Activated CD4-positive, alpha-beta T cell treated with anti-CD3 and anti-CD28 coated beads, Interleukin-2, amount 10 ng/mL, durations not matched to agents 24 days and 14 days (primary cell): ENCODE measurements around the gene ZDHHC24. TPM values are rescaled to one million over a fixed set of nuclear protein-coding genes. Genes with fewer than 3 reads are reported as not detected.

Source experiments
- DNase-seq: peaks from one replicate; pipeline ENCODE4 v3.0.0; 2022
- H3K27ac Mint-ChIP-seq: one replicate; pipeline ENCODE4 v1.8.0; 2022; ENCODE audit warnings: mild to moderate bottlenecking, mixed read lengths
- H3K27me3 Mint-ChIP-seq: one replicate; pipeline ENCODE4 v1.8.0; 2022; ENCODE audit warnings: mixed read lengths
- H3K36me3 Mint-ChIP-seq: one replicate; pipeline ENCODE4 v1.8.0; 2022; ENCODE audit warnings: low read depth, mild to moderate bottlenecking, mixed read lengths
- H3K4me1 Mint-ChIP-seq: one replicate; pipeline ENCODE4 v1.8.0; 2021; ENCODE audit warnings: mixed read lengths
- H3K4me3 Mint-ChIP-seq: one replicate; pipeline ENCODE4 v1.8.0; 2022; ENCODE audit warnings: mild to moderate bottlenecking, moderate library complexity, mixed read lengths
- H3K9me3 Mint-ChIP-seq: one replicate; pipeline ENCODE4 v1.8.0; 2021; ENCODE audit warnings: mixed read lengths
- intact Hi-C: fragments of 100-400 bp; cut with micrococcal nuclease; formaldehyde crosslinking; loops from one replicate; pipeline ENCODE4 v1.15.1; 2023
- total RNA-seq: library from RNA; stranded (reverse); gene quantifications from 2 replicates; pipeline ENCODE4 v1.2.3, GENCODE V29; 2022

Gene ZDHHC24
- total RNA-seq, 1 donor from 2014 or later: 12.2 TPM

DNA sequence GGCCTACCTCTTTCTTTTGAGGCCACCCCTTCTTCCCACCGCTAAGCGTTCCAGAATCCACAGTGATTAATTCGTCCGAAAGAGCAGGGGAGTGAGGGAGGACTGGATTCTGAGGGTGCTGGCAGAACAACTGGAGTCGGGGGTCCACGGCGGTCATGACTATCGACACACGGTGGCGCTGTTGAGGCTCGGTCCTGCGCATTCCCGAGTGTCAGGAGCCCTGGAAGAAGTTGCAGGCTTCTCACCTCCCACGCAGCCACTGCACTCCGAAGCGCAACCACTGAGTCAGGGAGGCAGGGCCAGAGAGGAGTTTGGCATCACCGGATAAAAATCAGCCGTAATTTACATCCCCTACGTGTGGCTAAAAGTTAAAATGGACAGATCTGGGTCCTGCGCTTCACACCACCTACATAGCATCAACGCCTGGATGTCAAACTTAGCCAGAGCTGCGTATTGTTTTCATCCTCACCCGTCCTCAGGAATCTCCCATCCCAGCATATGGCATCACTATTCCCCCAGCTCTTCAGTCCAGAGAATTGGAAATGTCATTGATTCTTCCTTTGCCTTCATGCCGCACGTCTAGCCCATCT is 33.3 kb upstream of the ZDHHC24 start:
- Mint-ChIP-seq H3K4me3 (no peak overlapping the region), H3K27ac (no peak overlapping the region), H3K36me3 (no peaks in the 10 kb centered on the region), H3K4me1 (peaks cover 11% of the 10 kb centered on the region), H3K9me3 (no peaks in the 10 kb centered on the region), H3K27me3 (peaks cover 19% of the 10 kb centered on the region)
- intact Hi-C loops: loop anchor here (1.0 to 10.0 kb wide), 3 partner anchors 38 to 256 kb away; partner anchors contain the start of gene RBM14
- DNase-seq: peak; percentile 92

DNA sequence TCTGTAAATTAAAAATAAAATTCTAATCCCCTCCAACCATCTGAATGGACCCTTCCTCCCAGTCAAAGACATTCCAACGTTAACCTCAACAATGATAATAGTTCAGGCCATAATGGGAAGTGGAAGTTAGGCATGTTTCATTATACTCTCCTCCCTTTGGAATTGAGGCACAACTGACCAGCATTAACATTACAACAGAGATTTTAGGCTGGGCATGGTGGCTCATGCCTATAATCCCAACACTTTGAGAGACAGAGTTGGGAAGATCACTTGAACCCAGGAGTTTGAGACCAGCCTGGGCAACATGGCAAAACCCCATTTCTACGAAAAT is 25.0 kb upstream of the ZDHHC24 start:
- Mint-ChIP-seq H3K9me3 (no peaks in the 10 kb centered on the region), H3K4me3 (no peak overlapping the region), H3K27me3 (peaks cover 41% of the 10 kb centered on the region), H3K36me3 (no peaks in the 10 kb centered on the region), H3K4me1 (peaks cover 5% of the 10 kb centered on the region), H3K27ac (no peak overlapping the region)
- intact Hi-C loops: loop anchor here (10.0 kb wide), 1 partner anchor 264 kb away; no protein-coding TSS in a partner anchor
- DNase-seq: no peak

DNA sequence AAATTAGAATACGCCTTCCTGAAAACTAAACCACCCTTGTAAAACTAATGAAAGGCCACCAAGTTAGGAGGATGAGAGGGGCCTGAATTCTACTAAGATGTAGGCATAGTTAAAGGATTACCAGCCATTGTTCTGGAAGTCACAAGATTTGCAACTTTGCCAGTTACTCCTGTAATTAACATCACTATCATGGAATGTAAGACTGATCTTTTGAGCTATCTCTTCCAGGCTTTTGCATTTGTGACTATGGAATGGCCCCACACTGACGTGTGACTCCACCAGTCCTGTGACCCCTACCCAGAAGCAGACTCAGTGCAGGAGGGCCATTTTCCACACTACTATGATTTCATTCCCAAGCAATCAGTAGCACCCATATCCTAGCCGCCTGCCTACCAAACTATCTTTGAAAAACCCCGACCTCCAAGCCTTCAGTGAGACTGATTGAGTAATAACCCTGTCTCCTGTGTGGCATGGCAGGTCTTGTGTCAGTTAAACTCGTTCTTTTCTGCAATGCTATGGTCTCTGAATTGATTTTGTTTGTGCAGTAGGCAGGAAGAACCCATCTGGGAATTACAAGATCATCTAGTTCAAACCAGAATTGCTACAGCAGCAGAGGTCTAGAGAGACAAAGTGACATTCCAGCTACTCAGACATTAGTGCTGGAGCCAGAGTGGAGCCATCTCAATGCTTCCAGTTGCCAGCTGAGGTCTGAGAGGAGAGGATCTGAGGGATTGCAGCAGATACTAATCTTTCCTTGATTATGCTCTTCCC is 24.4 kb upstream of the ZDHHC24 start:
- H3K27ac Mint-ChIP-seq: no peak overlapping the region
- peaks cover 40% of the 10 kb centered on the region for H3K27me3 Mint-ChIP-seq
- no peaks in the 10 kb centered on the region for H3K9me3 Mint-ChIP-seq
- no peak overlapping the region for H3K4me3 Mint-ChIP-seq
- DNase-seq: no peak
- no peaks in the 10 kb centered on the region for H3K36me3 Mint-ChIP-seq
- H3K4me1 Mint-ChIP-seq: peaks cover 5% of the 10 kb centered on the region
- intact Hi-C loops: loop anchor here (10.0 kb wide), 1 partner anchor 265 kb away; no protein-coding TSS in a partner anchor

DNA sequence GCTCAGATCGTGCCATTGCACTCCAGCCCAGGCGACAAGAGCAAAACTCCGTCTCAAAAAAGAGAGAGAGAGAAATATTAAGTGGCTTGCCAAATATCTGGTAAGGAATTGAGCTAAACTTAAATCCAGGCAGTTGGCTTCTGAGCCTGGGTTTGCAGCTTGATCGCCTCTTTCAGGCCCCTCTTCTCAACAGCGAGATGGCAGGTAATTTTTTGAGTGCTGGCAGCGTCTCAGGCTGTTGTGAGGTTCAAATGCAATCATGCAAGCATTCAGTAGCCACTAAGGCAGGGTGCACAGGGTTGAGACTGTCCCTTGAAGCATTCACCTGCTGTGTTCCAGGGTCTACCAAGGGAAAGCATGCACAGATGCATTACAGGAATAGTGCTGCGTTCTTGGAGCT is 23.2 kb upstream of the ZDHHC24 start:
- Mint-ChIP-seq H3K27ac (no peak overlapping the region), H3K4me1 (peaks cover 5% of the 10 kb centered on the region), H3K36me3 (no peaks in the 10 kb centered on the region), H3K27me3 (peaks cover 32% of the 10 kb centered on the region), H3K9me3 (no peaks in the 10 kb centered on the region), H3K4me3 (no peak overlapping the region)
- DNase-seq: no peak
- intact Hi-C loops: no loop called here

- Mint-ChIP-seq H3K27ac (no peak within 1 kb of the TSS), H3K4me3 (peak within 1 kb of the TSS; percentile 78), H3K27me3 (peaks cover 30% of the 10 kb centered on the region), H3K36me3 (no peaks in the 10 kb centered on the region), H3K4me1 (peaks cover 5% of the 10 kb centered on the region), H3K9me3 (no peaks in the 10 kb centered on the region)
- peak; percentile 92 for DNase-seq
- intact Hi-C loops: no loop called here
These were observed 22.5 kb upstream of the ZDHHC24 start, which contains the start of gene CTSF for GRCh38 chr11:66568124-66568916. Gene CTSF, minus strand, starts transcription at chr11:66568606. Its CDS starts 120 bp downstream, at chr11:66568486.

DNA sequence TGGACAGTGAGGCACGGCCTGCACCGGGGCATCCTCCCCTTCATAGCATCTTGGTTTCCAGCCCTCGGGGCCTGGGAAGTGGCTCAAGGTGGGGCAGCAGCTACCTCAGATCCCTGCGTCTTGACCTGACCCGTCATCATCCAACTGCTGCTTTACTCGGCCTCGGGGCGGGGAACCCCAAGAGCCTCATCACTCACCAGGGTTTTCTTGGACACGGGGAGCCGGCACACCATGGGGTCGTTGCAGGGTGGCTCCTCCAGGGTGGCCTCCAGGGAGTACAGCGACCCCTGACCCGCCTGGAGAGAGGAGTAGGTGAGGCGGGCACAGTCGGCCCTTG is 21.9 kb upstream of the ZDHHC24 start:
- peak overlapping the region; percentile 75 for H3K4me3 Mint-ChIP-seq
- intact Hi-C loops: no loop called here
- peaks cover 5% of the 10 kb centered on the region for H3K4me1 Mint-ChIP-seq
- no peaks in the 10 kb centered on the region for H3K9me3 Mint-ChIP-seq
- no peak for DNase-seq
- H3K36me3 Mint-ChIP-seq: no peaks in the 10 kb centered on the region
- H3K27me3 Mint-ChIP-seq: peaks cover 30% of the 10 kb centered on the region
- no peak overlapping the region for H3K27ac Mint-ChIP-seq

DNA sequence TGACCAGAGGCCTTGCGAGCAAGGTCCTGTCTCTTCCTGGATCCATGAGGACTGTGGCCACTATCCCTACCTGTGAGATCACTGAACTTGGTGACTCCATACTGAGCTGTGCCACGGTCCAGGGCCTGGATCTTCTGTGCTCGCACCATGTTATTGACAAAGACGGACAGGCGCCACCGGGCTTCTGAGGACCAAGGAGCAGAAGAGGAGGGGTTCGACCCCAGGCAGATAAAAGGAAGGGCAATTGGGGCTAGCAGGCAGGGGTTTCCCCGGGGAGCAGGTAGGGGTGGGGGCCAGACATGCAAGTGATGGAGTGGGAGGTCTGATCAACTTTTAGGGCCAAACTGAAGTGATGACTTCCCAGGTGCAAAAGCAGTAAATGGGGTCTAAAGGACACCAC is 20.4 kb upstream of the ZDHHC24 start:
- DNase-seq: no peak
- H3K4me3 Mint-ChIP-seq: peak overlapping the region; percentile 57
- H3K4me1 Mint-ChIP-seq: peaks cover 5% of the 10 kb centered on the region
- H3K9me3 Mint-ChIP-seq: no peaks in the 10 kb centered on the region
- peaks cover 30% of the 10 kb centered on the region for H3K27me3 Mint-ChIP-seq
- intact Hi-C loops: no loop called here
- H3K27ac Mint-ChIP-seq: no peak overlapping the region
- H3K36me3 Mint-ChIP-seq: no peaks in the 10 kb centered on the region

DNA sequence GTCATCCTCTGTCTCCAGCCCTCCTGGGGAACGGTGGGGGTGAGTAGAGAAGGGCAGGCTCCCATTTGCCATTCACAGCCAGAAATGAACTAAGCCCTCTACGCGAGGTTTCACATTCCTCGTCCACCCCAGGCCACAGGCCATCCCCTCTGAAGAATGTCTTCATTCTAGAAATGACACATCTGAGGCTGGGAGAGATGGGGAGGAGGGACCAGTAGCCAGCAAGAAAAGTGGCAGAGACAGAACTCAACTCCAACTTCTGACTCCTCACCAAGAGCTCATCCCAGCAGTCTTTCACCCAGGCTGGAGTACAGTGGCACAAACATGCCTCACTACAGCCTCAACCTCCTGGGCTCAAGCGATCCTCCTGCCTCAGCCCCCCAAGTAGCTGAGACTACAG is 19.1 kb upstream of the ZDHHC24 start:
- DNase-seq: no peak
- intact Hi-C loops: no loop called here
- peaks cover 5% of the 10 kb centered on the region for H3K4me1 Mint-ChIP-seq
- H3K27ac Mint-ChIP-seq: no peak overlapping the region
- H3K4me3 Mint-ChIP-seq: no peak overlapping the region
- no peaks in the 10 kb centered on the region for H3K9me3 Mint-ChIP-seq
- peaks cover 20% of the 10 kb centered on the region for H3K27me3 Mint-ChIP-seq
- no peaks in the 10 kb centered on the region for H3K36me3 Mint-ChIP-seq

- H3K27me3 Mint-ChIP-seq: peaks cover 19% of the 10 kb centered on the region
- H3K9me3 Mint-ChIP-seq: no peaks in the 10 kb centered on the region
- no peaks in the 10 kb centered on the region for H3K36me3 Mint-ChIP-seq
- no peak overlapping the region for H3K4me3 Mint-ChIP-seq
- H3K27ac Mint-ChIP-seq: no peak overlapping the region
- H3K4me1 Mint-ChIP-seq: peaks cover 5% of the 10 kb centered on the region
- intact Hi-C loops: no loop called here
- DNase-seq: no peak
These were observed 18.7 kb upstream of the ZDHHC24 start for GRCh38 chr11:66564538-66564937.

DNA sequence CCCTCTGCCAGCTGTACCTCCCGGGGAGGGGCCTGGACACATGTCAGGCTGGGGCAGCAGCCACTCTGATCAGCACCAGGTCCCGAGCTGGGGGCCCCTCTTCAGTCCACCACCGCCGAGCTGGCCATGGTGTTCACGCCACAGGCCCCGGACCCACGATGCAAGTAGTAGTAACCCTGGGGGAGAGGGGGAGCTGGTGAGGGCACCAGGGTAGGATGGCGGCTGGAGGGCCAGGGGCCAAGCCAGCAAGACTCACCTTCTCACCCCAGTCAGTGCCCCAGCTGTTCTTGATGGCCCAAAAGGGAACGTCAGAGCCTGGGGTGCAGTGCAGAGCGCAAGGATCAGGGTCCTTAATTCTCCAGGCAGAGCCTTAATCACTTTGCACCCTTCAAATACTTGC is 18.0 kb upstream of the ZDHHC24 start:
- H3K36me3 Mint-ChIP-seq: no peaks in the 10 kb centered on the region
- no peak overlapping the region for H3K4me3 Mint-ChIP-seq
- no peaks in the 10 kb centered on the region for H3K9me3 Mint-ChIP-seq
- intact Hi-C loops: no loop called here
- H3K27ac Mint-ChIP-seq: no peak overlapping the region
- peaks cover 22% of the 10 kb centered on the region for H3K27me3 Mint-ChIP-seq
- peaks cover 5% of the 10 kb centered on the region for H3K4me1 Mint-ChIP-seq
- no peak for DNase-seq

DNA sequence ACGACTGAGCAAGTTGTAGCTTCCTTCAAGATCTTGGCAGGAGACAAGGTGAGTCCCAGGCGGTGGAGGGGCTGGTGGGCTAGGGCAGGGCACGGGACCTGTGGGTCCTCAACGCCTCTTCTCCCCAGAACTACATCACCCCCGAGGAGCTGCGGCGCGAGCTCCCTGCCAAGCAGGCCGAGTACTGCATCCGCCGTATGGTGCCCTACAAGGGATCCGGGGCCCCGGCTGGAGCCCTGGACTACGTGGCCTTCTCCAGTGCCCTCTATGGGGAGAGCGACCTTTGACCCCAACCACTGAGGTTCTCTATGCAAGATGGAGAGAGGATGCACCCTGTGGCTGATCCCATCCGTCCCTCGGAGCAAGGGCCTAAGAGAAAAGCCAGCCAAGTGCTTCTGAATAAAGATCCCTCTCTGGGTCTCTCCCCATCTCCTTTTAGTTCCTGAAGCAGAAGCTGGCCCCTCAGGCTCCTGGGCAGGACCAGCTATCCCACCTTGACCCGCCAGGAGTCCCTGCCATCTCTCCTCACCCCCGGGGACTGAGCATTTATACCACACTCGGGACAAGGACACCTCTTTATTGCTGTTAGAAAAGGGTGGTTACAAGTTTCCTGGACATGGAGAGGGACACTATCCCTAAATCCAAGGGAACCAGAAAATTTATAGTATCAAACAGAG is 17.2 kb upstream of the ZDHHC24 start:
- intact Hi-C loops: no loop called here
- Mint-ChIP-seq H3K27me3 (peaks cover 21% of the 10 kb centered on the region), H3K27ac (no peak overlapping the region), H3K36me3 (no peaks in the 10 kb centered on the region), H3K4me3 (no peak overlapping the region), H3K9me3 (no peaks in the 10 kb centered on the region), H3K4me1 (peaks cover 6% of the 10 kb centered on the region)
- DNase-seq: no peak

DNA sequence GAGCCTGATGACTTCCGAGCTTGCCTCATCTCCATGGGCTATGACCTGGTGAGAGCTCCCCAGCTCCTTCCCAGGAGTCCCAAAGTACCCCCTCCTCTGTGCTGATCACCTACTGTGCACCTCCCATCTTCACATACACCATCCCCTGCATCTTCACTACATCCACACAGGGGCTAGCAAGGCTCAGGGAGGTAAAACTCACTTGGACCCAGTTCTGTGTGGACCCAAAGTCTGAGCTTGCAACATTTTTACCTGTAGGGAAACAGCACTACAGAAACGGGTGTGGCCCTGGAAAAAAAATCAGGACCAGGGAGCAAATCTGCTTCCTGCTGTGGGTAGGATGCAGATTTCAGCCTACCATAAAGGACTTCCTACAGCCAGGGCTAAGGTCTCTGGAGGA is 16.4 kb upstream of the ZDHHC24 start:
- H3K4me3 Mint-ChIP-seq: no peak overlapping the region
- H3K27me3 Mint-ChIP-seq: peaks cover 15% of the 10 kb centered on the region
- no peak overlapping the region for H3K27ac Mint-ChIP-seq
- no peaks in the 10 kb centered on the region for H3K9me3 Mint-ChIP-seq
- DNase-seq: no peak
- intact Hi-C loops: no loop called here
- no peaks in the 10 kb centered on the region for H3K36me3 Mint-ChIP-seq
- peaks cover 6% of the 10 kb centered on the region for H3K4me1 Mint-ChIP-seq

GRCh38 chr11:66561975-66562248 is 16.1 kb upstream of the ZDHHC24 start:
- Mint-ChIP-seq H3K4me1 (peaks cover 6% of the 10 kb centered on the region), H3K9me3 (no peaks in the 10 kb centered on the region), H3K27ac (no peak overlapping the region), H3K36me3 (no peaks in the 10 kb centered on the region), H3K27me3 (peaks cover 13% of the 10 kb centered on the region), H3K4me3 (no peak overlapping the region)
- no peak for DNase-seq
- intact Hi-C loops: no loop called here
